HK-2 (cell line): ENCODE data around the gene TRMT61A.

Experiments used
- DNase-seq: peaks from one replicate; pipeline ENCODE4 v3.0.0-alpha.2; 2018; ENCODE audit not compliant: unreplicated experiment

The TRMT61A gene

GRCh38 chr14:103535081-103535890 is 6.3 kb downstream of the TRMT61A start:
- no peak for DNase-seq

- DNase-seq = no peak
Observed at GRCh38 chr14:103535891-103536565, 7.0 kb downstream of the TRMT61A start.

GRCh38 chr14:103536693-103537092 is 7.7 kb downstream of the TRMT61A start:
- DNase-seq = no peak

GRCh38 chr14:103537175-103537990 is 8.4 kb downstream of the TRMT61A start:
- DNase-seq = no peak

- DNase-seq = no peak
Observed at GRCh38 chr14:103538291-103539055, 9.5 kb downstream of the TRMT61A start.

GRCh38 chr14:103539056-103539825 is 10.2 kb downstream of the TRMT61A start:
- DNase-seq = no peak

- DNase-seq = no peak
Observed at GRCh38 chr14:103540821-103541708, 12.1 kb downstream of the TRMT61A start.

- DNase-seq = no peak
Observed at GRCh38 chr14:103541709-103542604, 13.0 kb downstream of the TRMT61A start.

GRCh38 chr14:103542605-103543088 is 13.7 kb downstream of the TRMT61A start:
- DNase-seq = no peak

- DNase-seq = no peak
Observed at GRCh38 chr14:103543140-103543539, 14.1 kb downstream of the TRMT61A start.

- no peak for DNase-seq
Observed at GRCh38 chr14:103543721-103544387, 14.9 kb downstream of the TRMT61A start.

- no peak for DNase-seq
Observed at GRCh38 chr14:103544388-103545218, 15.6 kb downstream of the TRMT61A start.

GRCh38 chr14:103545219-103545914 is 16.4 kb downstream of the TRMT61A start:
- DNase-seq = no peak

- DNase-seq = no peak
Observed at GRCh38 chr14:103545915-103546651, 17.1 kb downstream of the TRMT61A start.

- DNase-seq = peak; percentile 78
Observed at GRCh38 chr14:103546652-103547454, 17.9 kb downstream of the TRMT61A start.
